B cell (primary cell): ENCODE measurements around the gene RNGTT.

Source experiments
- CTCF ChIP-seq: fragments of 200-600 bp; IDR thresholded peaks from one replicate; pipeline ENCODE4 v1.8.0; 2022; ENCODE audit warnings: antibody characterized with exemption, mild to moderate bottlenecking
- EZH2 ChIP-seq: IDR thresholded peaks from 2 replicates; pipeline ENCODE4 v1.6.1; 2012; ENCODE audit warnings: borderline replicate concordance, low read depth, mild to moderate bottlenecking, moderate library complexity, low read length; ENCODE audit not compliant: insufficient read depth, poor library complexity, severe bottlenecking

GRCh38 chr6:88665131-88665530, 298.3 kb downstream of the RNGTT start:
- TF ChIP-seq EZH2 (no peak), CTCF (no peak)
